HepG2 (cell line): ENCODE results near the gene DKKL1. TPM values are rescaled to one million over a fixed set of nuclear protein-coding genes. Genes with fewer than 3 reads are reported as not detected.

Source experiments
- NFATC3 ChIP-seq: sonication (generic); formaldehyde crosslinking; IDR thresholded peaks from 2 replicates; pipeline ENCODE4 v1.5.1; 2020; ENCODE audit warnings: mild to moderate bottlenecking, missing genetic modification reagents
- ZMAT3 ChIP-seq: sonication (generic); formaldehyde crosslinking; conservative IDR thresholded peaks from 2 replicates; pipeline ENCODE4 v1.7.0; 2021; ENCODE audit warnings: missing genetic modification reagents
- ZNF407 ChIP-seq: sonication (generic); formaldehyde crosslinking; IDR thresholded peaks from one replicate; pipeline ENCODE4 v1.5.1; 2020; ENCODE audit warnings: mild to moderate bottlenecking, missing genetic modification reagents; ENCODE audit errors: not compliant biosample characterization
- ZNF552 ChIP-seq: sonication (generic); formaldehyde crosslinking; IDR thresholded peaks from 2 replicates; pipeline ENCODE4 v1.9.0; 2022; ENCODE audit warnings: missing genetic modification reagents, mild to moderate bottlenecking, borderline replicate concordance
- polyA plus RNA-seq, 8 experiments: library from polyadenylated mRNA; depleted of rRNA in 3 of 8; stranded (reverse) in 7 of 8; unstranded in 1 of 8; fragments of >200 nt; fragmentation: Illumina TruSeq in 4 of 8; extraction: Trizol in 4 of 8; gene quantifications; 2 replicates each; pipeline versions ENCODE4 v1.2.1 to v1.2.3, GENCODE V29; 2011 to 2016; ENCODE audit warnings: low read depth in 4 of 8, missing spikeins in 1 of 8, mixed read lengths in 1 of 8; ENCODE audit not compliant: insufficient read depth in 1 of 8
- total RNA-seq, 5 experiments: library from RNA; depleted of rRNA; stranded (reverse); fragments of >200 nt; fragmentation: Illumina TruSeq; extraction: Trizol; gene quantifications; 2 replicates each; pipeline ENCODE4 v1.2.3, GENCODE V29; 2016; ENCODE audit warnings: low read depth in 1 of 5
- TF ChIP-seq, protein P1 (sequence below): sonication (generic); formaldehyde crosslinking; IDR thresholded peaks from 2 replicates; pipeline ENCODE4 v1.4.0; 2020; ENCODE audit warnings: missing genetic modification reagents, borderline replicate concordance

The DKKL1 gene
- total and polyA plus RNA-seq, 2 of the 13 experiments (the other 11 are each of a cell fraction or from before 2014, with no cell fraction given) = 0.30 to 0.31 TPM

DNA sequence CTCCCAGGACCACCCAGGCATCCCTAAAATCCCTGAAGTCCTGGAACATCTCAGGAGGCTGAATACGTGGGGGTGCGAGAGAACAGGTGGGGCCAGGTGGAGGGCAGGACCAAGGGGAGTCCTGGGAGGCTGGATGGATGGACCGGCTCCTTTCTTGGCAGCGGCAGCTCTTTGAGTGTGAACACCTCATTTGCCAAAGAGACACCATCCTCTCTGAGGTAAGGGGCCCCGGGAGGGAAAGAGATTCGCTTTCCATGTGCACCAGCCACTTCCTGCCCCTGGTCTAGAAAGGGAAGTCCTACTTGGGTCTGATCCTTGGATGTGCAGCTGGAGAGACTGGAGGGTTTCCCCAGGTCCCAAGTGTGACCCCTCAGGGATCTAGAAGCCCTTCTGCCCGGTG is 43.4 kb downstream of the DKKL1 start (continued):
- TF ChIP-seq ZNF407 (CRISPR knock-in tag) (no peak), NFATC3 (no peak), ZNF552 (CRISPR knock-in tag) (no peak), ZMAT3 (CRISPR knock-in tag) (no peak)
- TF ChIP-seq, protein P1, sequence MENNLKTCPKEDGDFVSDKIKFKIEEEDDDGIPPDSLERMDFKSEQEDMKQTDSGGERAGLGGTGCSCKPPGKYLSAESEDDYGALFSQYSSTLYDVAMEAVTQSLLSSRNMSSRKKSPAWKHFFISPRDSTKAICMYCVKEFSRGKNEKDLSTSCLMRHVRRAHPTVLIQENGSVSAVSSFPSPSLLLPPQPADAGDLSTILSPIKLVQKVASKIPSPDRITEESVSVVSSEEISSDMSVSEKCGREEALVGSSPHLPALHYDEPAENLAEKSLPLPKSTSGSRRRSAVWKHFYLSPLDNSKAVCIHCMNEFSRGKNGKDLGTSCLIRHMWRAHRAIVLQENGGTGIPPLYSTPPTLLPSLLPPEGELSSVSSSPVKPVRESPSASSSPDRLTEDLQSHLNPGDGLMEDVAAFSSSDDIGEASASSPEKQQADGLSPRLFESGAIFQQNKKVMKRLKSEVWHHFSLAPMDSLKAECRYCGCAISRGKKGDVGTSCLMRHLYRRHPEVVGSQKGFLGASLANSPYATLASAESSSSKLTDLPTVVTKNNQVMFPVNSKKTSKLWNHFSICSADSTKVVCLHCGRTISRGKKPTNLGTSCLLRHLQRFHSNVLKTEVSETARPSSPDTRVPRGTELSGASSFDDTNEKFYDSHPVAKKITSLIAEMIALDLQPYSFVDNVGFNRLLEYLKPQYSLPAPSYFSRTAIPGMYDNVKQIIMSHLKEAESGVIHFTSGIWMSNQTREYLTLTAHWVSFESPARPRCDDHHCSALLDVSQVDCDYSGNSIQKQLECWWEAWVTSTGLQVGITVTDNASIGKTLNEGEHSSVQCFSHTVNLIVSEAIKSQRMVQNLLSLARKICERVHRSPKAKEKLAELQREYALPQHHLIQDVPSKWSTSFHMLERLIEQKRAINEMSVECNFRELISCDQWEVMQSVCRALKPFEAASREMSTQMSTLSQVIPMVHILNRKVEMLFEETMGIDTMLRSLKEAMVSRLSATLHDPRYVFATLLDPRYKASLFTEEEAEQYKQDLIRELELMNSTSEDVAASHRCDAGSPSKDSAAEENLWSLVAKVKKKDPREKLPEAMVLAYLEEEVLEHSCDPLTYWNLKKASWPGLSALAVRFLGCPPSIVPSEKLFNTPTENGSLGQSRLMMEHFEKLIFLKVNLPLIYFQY (CRISPR knock-in tag) = no peak
